ENCODE measurements around the gene ARHGAP8. TPM values are rescaled to one million over a fixed set of nuclear protein-coding genes. Genes with fewer than 3 reads are reported as not detected.
A peak's percentile ranks its signal among the peaks of the same experiment; 100 is the strongest.

Gene ARHGAP8
- total and polyA plus RNA-seq, 2 donors (not counting 1 experiment from before 2014, with no cell fraction given) = 0.07 to 0.17 TPM

DNA sequence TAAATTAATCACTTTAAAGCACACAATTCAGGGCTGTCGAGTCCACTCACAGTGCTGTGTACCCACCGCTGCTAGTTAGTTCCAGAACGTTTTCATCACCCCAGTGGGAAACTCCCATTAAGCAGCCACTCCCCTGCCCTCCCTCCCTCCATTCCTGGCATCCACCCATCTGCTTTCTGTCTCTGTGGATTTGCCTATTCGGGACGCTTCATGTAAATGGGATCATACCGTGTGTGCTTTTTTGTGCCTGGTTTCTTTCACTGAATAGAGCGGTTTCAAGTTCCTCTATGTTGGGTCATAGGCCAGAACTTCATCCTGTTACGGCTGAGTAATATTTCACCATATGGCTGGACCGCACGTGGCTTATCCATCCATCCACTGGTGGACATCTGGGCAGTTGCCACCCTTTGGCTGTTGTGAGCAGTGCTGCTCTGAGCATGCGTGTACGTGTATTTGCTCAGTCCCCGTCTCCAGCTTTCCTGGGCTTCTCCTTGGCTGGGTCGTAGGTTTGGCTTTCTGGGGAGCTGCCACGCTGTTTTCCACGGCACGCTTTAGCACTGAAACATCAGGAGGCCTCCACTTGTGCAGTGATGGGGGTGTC lies 30.1 kb downstream of the ARHGAP8 start:
- H4K20me1 ChIP-seq (ENCODE audit: control insufficient read depth, extremely low read depth, insufficient read depth, low read length) = no peaks in the 10 kb centered on the region
- no peaks in the 10 kb centered on the region for H3K36me3 ChIP-seq (ENCODE audit: control insufficient read depth, insufficient read depth, low read length)
- no peak for TF ChIP-seq EZH2 (IDR thresholded peaks at IDR 0.05; ENCODE audit: low read length, missing control alignments)
- TF ChIP-seq, protein P1, sequence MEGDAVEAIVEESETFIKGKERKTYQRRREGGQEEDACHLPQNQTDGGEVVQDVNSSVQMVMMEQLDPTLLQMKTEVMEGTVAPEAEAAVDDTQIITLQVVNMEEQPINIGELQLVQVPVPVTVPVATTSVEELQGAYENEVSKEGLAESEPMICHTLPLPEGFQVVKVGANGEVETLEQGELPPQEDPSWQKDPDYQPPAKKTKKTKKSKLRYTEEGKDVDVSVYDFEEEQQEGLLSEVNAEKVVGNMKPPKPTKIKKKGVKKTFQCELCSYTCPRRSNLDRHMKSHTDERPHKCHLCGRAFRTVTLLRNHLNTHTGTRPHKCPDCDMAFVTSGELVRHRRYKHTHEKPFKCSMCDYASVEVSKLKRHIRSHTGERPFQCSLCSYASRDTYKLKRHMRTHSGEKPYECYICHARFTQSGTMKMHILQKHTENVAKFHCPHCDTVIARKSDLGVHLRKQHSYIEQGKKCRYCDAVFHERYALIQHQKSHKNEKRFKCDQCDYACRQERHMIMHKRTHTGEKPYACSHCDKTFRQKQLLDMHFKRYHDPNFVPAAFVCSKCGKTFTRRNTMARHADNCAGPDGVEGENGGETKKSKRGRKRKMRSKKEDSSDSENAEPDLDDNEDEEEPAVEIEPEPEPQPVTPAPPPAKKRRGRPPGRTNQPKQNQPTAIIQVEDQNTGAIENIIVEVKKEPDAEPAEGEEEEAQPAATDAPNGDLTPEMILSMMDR (conservative IDR thresholded peaks at IDR 0.05 in 1 of 2, IDR thresholded peaks at IDR 0.05 in 1 of 2; ENCODE audit: low read depth in 1 of 2, low read length in 2 of 2) = no peak
- H3K27me3 ChIP-seq (ENCODE audit: control insufficient read depth, insufficient read depth, low read length) = no peaks in the 10 kb centered on the region
- no peak overlapping the region for H3K27ac ChIP-seq (ENCODE audit: insufficient read depth, low read length)
- H2AFZ ChIP-seq (ENCODE audit: low read length) = no peak overlapping the region
- no peak overlapping the region for H3K4me2 ChIP-seq (ENCODE audit: extremely low read depth, insufficient read depth, low read length)
- DNase-seq (ENCODE audit: low read depth in 2 of 2) = peak in 1 of 2 donors; percentile 24
- no peak overlapping the region for H3K4me3 ChIP-seq (replicated peaks in 1 of 4; ENCODE audit: control extremely low read depth in 1 of 4, insufficient read depth in 1 of 4, low read depth in 3 of 4, low read length in 4 of 4)
- H3K9ac ChIP-seq (ENCODE audit: insufficient read depth, low read length) = no peak overlapping the region
- H3K4me1 ChIP-seq (ENCODE audit: control insufficient read depth, extremely low read depth, insufficient read depth, low read length) = no peaks in the 10 kb centered on the region
- no peaks in the 10 kb centered on the region for H3K9me3 ChIP-seq (ENCODE audit: control insufficient read depth, insufficient read depth, low read depth, low read length)
- no peaks in the 10 kb centered on the region for H3K79me2 ChIP-seq (ENCODE audit: control insufficient read depth, insufficient read depth, low read length)

- H3K79me2 ChIP-seq (ENCODE audit: control insufficient read depth, insufficient read depth, low read length) = no peaks in the 10 kb centered on the region
- H3K27ac ChIP-seq (ENCODE audit: insufficient read depth, low read length) = no peak overlapping the region
- no peaks in the 10 kb centered on the region for H3K27me3 ChIP-seq (ENCODE audit: control insufficient read depth, insufficient read depth, low read length)
- DNase-seq (ENCODE audit: low read depth in 2 of 2) = no peak
- no peak overlapping the region for H3K9ac ChIP-seq (ENCODE audit: insufficient read depth, low read length)
- TF ChIP-seq, protein P1 (conservative IDR thresholded peaks at IDR 0.05 in 1 of 2, IDR thresholded peaks at IDR 0.05 in 1 of 2; ENCODE audit: low read depth in 1 of 2, low read length in 2 of 2) = no peak
- TF ChIP-seq EZH2 (IDR thresholded peaks at IDR 0.05; ENCODE audit: low read length, missing control alignments) = no peak
- H3K9me3 ChIP-seq (ENCODE audit: control insufficient read depth, insufficient read depth, low read depth, low read length) = no peaks in the 10 kb centered on the region
- H3K4me2 ChIP-seq (ENCODE audit: extremely low read depth, insufficient read depth, low read length) = no peak overlapping the region
- no peak overlapping the region for H3K4me3 ChIP-seq (replicated peaks in 1 of 4; ENCODE audit: control extremely low read depth in 1 of 4, insufficient read depth in 1 of 4, low read depth in 3 of 4, low read length in 4 of 4)
- no peak overlapping the region for H2AFZ ChIP-seq (ENCODE audit: low read length)
- H3K36me3 ChIP-seq (ENCODE audit: control insufficient read depth, insufficient read depth, low read length) = no peaks in the 10 kb centered on the region
- no peaks in the 10 kb centered on the region for H3K4me1 ChIP-seq (ENCODE audit: control insufficient read depth, extremely low read depth, insufficient read depth, low read length)
- H4K20me1 ChIP-seq (ENCODE audit: control insufficient read depth, extremely low read depth, insufficient read depth, low read length) = no peaks in the 10 kb centered on the region
These were observed 30.7 kb downstream of the ARHGAP8 start for GRCh38 chr22:44783091-44783490.

GRCh38 chr22:44783581-44783980 lies 31.2 kb downstream of the ARHGAP8 start:
- H3K79me2 ChIP-seq (ENCODE audit: control insufficient read depth, insufficient read depth, low read length) = no peaks in the 10 kb centered on the region
- no peaks in the 10 kb centered on the region for H4K20me1 ChIP-seq (ENCODE audit: control insufficient read depth, extremely low read depth, insufficient read depth, low read length)
- DNase-seq (ENCODE audit: low read depth in 2 of 2) = no peak
- H3K9me3 ChIP-seq (ENCODE audit: control insufficient read depth, insufficient read depth, low read depth, low read length) = no peaks in the 10 kb centered on the region
- no peak overlapping the region for H3K9ac ChIP-seq (ENCODE audit: insufficient read depth, low read length)
- H3K4me3 ChIP-seq (replicated peaks in 1 of 4; ENCODE audit: control extremely low read depth in 1 of 4, insufficient read depth in 1 of 4, low read depth in 3 of 4, low read length in 4 of 4) = no peak overlapping the region
- H3K36me3 ChIP-seq (ENCODE audit: control insufficient read depth, insufficient read depth, low read length) = no peaks in the 10 kb centered on the region
- no peak overlapping the region for H3K27ac ChIP-seq (ENCODE audit: insufficient read depth, low read length)
- H2AFZ ChIP-seq (ENCODE audit: low read length) = no peak overlapping the region
- TF ChIP-seq EZH2 (IDR thresholded peaks at IDR 0.05; ENCODE audit: low read length, missing control alignments) = no peak
- TF ChIP-seq, protein P1 (conservative IDR thresholded peaks at IDR 0.05 in 1 of 2, IDR thresholded peaks at IDR 0.05 in 1 of 2; ENCODE audit: low read depth in 1 of 2, low read length in 2 of 2) = no peak
- H3K4me2 ChIP-seq (ENCODE audit: extremely low read depth, insufficient read depth, low read length) = no peak overlapping the region
- no peaks in the 10 kb centered on the region for H3K4me1 ChIP-seq (ENCODE audit: control insufficient read depth, extremely low read depth, insufficient read depth, low read length)
- no peaks in the 10 kb centered on the region for H3K27me3 ChIP-seq (ENCODE audit: control insufficient read depth, insufficient read depth, low read length)
